Bladder microvascular endothelial cell (primary cell): Measurements from ENCODE around the gene ADGRL4. TPM values are rescaled to one million over a fixed set of nuclear protein-coding genes. Genes with fewer than 3 reads are reported as not detected.

Experiments used
- total RNA-seq: library from RNA; depleted of rRNA; stranded (reverse); fragments of >200 nt; gene quantifications from 2 replicates; pipeline ENCODE4 v1.2.3, GENCODE V29; 2014

Gene ADGRL4
- 231 and 282 TPM in 2 replicates for total RNA-seq

GRCh38 chr1:79006564-79006963 is at the start of gene ADGRL4:
TSS of gene ADGRL4 (minus strand) at chr1:79006730. CDS start at chr1:79006654, 76 bp downstream.

